ENCODE data around the gene REV3L.

- TF ChIP-seq CTCF (IDR thresholded peaks at IDR 0.05), result no peak
- TF ChIP-seq ZFX (IDR thresholded peaks at IDR 0.05; ENCODE audit: borderline replicate concordance), result no peak
These were observed 212.9 kb downstream of the REV3L start for GRCh38 chr6:111270121-111270520.
